Effector memory CD8-positive, alpha-beta T cell (primary cell): ENCODE data around the gene GPC3.

Experiments
- ATAC-seq: fragments of 150-1000 bp; cut with Tn5 transposase; replicated peaks from 2 replicates; pipeline ENCODE4 v1.10.0; 2021; ENCODE audit warnings: mild to moderate bottlenecking, moderate library complexity
- DNase-seq, 3 experiments: peaks; one replicate each; pipeline ENCODE4 v3.0.0; 2021
- H3K27ac Mint-ChIP-seq, 2 donors: one replicate each; pipeline ENCODE4 v1.8.0; 2022; ENCODE audit warnings: mild to moderate bottlenecking in 2 of 2, mixed read lengths in 2 of 2, moderate library complexity in 2 of 2
- H3K27me3 Mint-ChIP-seq, 2 donors: one replicate each; pipeline ENCODE4 v1.8.0; 2022; ENCODE audit warnings: mixed read lengths in 2 of 2
- H3K36me3 Mint-ChIP-seq: one replicate; pipeline ENCODE4 v1.8.0; 2022; ENCODE audit warnings: mild to moderate bottlenecking, moderate library complexity, mixed read lengths; ENCODE audit not compliant: insufficient read depth
- H3K4me1 Mint-ChIP-seq, 2 donors: one replicate each; pipeline ENCODE4 v1.8.0; 2022; ENCODE audit warnings: low read depth in 2 of 2, mixed read lengths in 2 of 2
- H3K4me3 Mint-ChIP-seq, 2 donors: one replicate each; pipeline ENCODE4 v1.8.0; 2022; ENCODE audit warnings: mild to moderate bottlenecking in 2 of 2, mixed read lengths in 2 of 2, moderate library complexity in 2 of 2
- H3K9me3 Mint-ChIP-seq, 2 donors: one replicate each; pipeline ENCODE4 v1.8.0; 2022; ENCODE audit warnings: mixed read lengths in 2 of 2

Gene GPC3

GRCh38 chrX:133661962-133662839 lies 323.2 kb downstream of the GPC3 start:
- Mint-ChIP-seq H3K4me3 (no peak overlapping the region), H3K27ac (no peak overlapping the region), H3K36me3 (no peaks in the 10 kb centered on the region), H3K27me3 (peaks cover 0 to 8% of the 10 kb centered on the region in 2 donors), H3K9me3 (peaks cover 0 to 1% of the 10 kb centered on the region in 2 donors), H3K4me1 (no peaks in the 10 kb centered on the region)
- DNase-seq (no peak), ATAC-seq (no peak)

- H3K4me1 Mint-ChIP-seq, result no peaks in the 10 kb centered on the region
- DNase-seq (no peak), ATAC-seq (no peak)
- no peaks in the 10 kb centered on the region for H3K36me3 Mint-ChIP-seq
- no peak overlapping the region for H3K4me3 Mint-ChIP-seq
- no peak overlapping the region for H3K27ac Mint-ChIP-seq
- peaks cover 0 to 1% of the 10 kb centered on the region in 2 donors for H3K9me3 Mint-ChIP-seq
- H3K27me3 Mint-ChIP-seq, result peaks cover 0 to 8% of the 10 kb centered on the region in 2 donors
Observed at GRCh38 chrX:133660281-133660680, 325.1 kb downstream of the GPC3 start.

- Mint-ChIP-seq H3K4me3 (no peak overlapping the region), H3K27me3 (peaks cover 0 to 8% of the 10 kb centered on the region in 2 donors), H3K9me3 (peaks cover 0 to 1% of the 10 kb centered on the region in 2 donors), H3K36me3 (no peaks in the 10 kb centered on the region), H3K27ac (no peak overlapping the region), H3K4me1 (no peaks in the 10 kb centered on the region)
- no peak for DNase-seq
- ATAC-seq, result no peak
Observed at GRCh38 chrX:133658293-133658911, 327.0 kb downstream of the GPC3 start.

GRCh38 chrX:133655275-133656265 lies 329.8 kb downstream of the GPC3 start:
- no peaks in the 10 kb centered on the region for H3K36me3 Mint-ChIP-seq
- H3K27ac Mint-ChIP-seq, result no peak overlapping the region
- H3K27me3 Mint-ChIP-seq, result peaks cover 0 to 8% of the 10 kb centered on the region in 2 donors
- DNase-seq (no peak), ATAC-seq (no peak)
- no peaks in the 10 kb centered on the region for H3K4me1 Mint-ChIP-seq
- H3K4me3 Mint-ChIP-seq, result no peak overlapping the region
- no peaks in the 10 kb centered on the region for H3K9me3 Mint-ChIP-seq

- H3K27ac Mint-ChIP-seq, result no peak overlapping the region
- no peak for ATAC-seq
- H3K9me3 Mint-ChIP-seq, result no peaks in the 10 kb centered on the region
- no peaks in the 10 kb centered on the region for H3K4me1 Mint-ChIP-seq
- H3K4me3 Mint-ChIP-seq, result no peak overlapping the region
- H3K27me3 Mint-ChIP-seq, result peaks cover 0 to 8% of the 10 kb centered on the region in 2 donors
- no peaks in the 10 kb centered on the region for H3K36me3 Mint-ChIP-seq
- no peak for DNase-seq
Observed at GRCh38 chrX:133654811-133655210, 330.6 kb downstream of the GPC3 start.

GRCh38 chrX:133653358-133653757 lies 332.0 kb downstream of the GPC3 start:
- H3K9me3 Mint-ChIP-seq, result no peaks in the 10 kb centered on the region
- no peak for ATAC-seq
- no peak for DNase-seq

GRCh38 chrX:133652185-133652584 lies 333.2 kb downstream of the GPC3 start:
- DNase-seq (no peak), ATAC-seq (no peak)
- Mint-ChIP-seq H3K4me1 (no peaks in the 10 kb centered on the region), H3K4me3 (no peak overlapping the region), H3K27ac (no peak overlapping the region), H3K36me3 (no peaks in the 10 kb centered on the region), H3K9me3 (no peaks in the 10 kb centered on the region), H3K27me3 (no peaks in the 10 kb centered on the region)

More at GRCh38 chrX:133653358-133653757, 332.0 kb downstream of the GPC3 start:
- no peak overlapping the region for H3K4me3 Mint-ChIP-seq
- H3K36me3 Mint-ChIP-seq, result no peaks in the 10 kb centered on the region
- H3K27ac Mint-ChIP-seq, result no peak overlapping the region
- H3K4me1 Mint-ChIP-seq, result no peaks in the 10 kb centered on the region
- H3K27me3 Mint-ChIP-seq, result no peaks in the 10 kb centered on the region

GRCh38 chrX:133650239-133650638 lies 335.2 kb downstream of the GPC3 start:
- no peaks in the 10 kb centered on the region for H3K9me3 Mint-ChIP-seq
- H3K36me3 Mint-ChIP-seq, result no peaks in the 10 kb centered on the region
- no peak overlapping the region for H3K27ac Mint-ChIP-seq
- no peaks in the 10 kb centered on the region for H3K4me1 Mint-ChIP-seq
- DNase-seq (no peak), ATAC-seq (no peak)
- no peaks in the 10 kb centered on the region for H3K27me3 Mint-ChIP-seq
- H3K4me3 Mint-ChIP-seq, result no peak overlapping the region

- Mint-ChIP-seq H3K36me3 (no peaks in the 10 kb centered on the region), H3K27ac (no peak overlapping the region), H3K27me3 (no peaks in the 10 kb centered on the region), H3K9me3 (no peaks in the 10 kb centered on the region), H3K4me1 (no peaks in the 10 kb centered on the region), H3K4me3 (no peak overlapping the region)
- DNase-seq, result no peak
- no peak for ATAC-seq
Observed at GRCh38 chrX:133649651-133650050, 335.7 kb downstream of the GPC3 start.

- H3K27me3 Mint-ChIP-seq, result no peaks in the 10 kb centered on the region
Observed at GRCh38 chrX:133648594-133648993, 336.8 kb downstream of the GPC3 start.

GRCh38 chrX:133646719-133647116 lies 338.7 kb downstream of the GPC3 start:
- no peaks in the 10 kb centered on the region for H3K27me3 Mint-ChIP-seq
- ATAC-seq (no peak), DNase-seq (no peak)
- H3K4me3 Mint-ChIP-seq, result no peak overlapping the region
- no peaks in the 10 kb centered on the region for H3K9me3 Mint-ChIP-seq
- no peaks in the 10 kb centered on the region for H3K36me3 Mint-ChIP-seq
- no peaks in the 10 kb centered on the region for H3K4me1 Mint-ChIP-seq
- no peak overlapping the region for H3K27ac Mint-ChIP-seq

More at GRCh38 chrX:133648594-133648993, 336.8 kb downstream of the GPC3 start:
- no peaks in the 10 kb centered on the region for H3K9me3 Mint-ChIP-seq
- no peak overlapping the region for H3K4me3 Mint-ChIP-seq
- no peak for ATAC-seq
- no peaks in the 10 kb centered on the region for H3K36me3 Mint-ChIP-seq
- no peak for DNase-seq
- H3K4me1 Mint-ChIP-seq, result no peaks in the 10 kb centered on the region
- no peak overlapping the region for H3K27ac Mint-ChIP-seq

- ATAC-seq (no peak), DNase-seq (no peak)
- Mint-ChIP-seq H3K9me3 (no peaks in the 10 kb centered on the region), H3K4me3 (no peak overlapping the region), H3K27me3 (no peaks in the 10 kb centered on the region), H3K27ac (no peak overlapping the region), H3K4me1 (no peaks in the 10 kb centered on the region), H3K36me3 (no peaks in the 10 kb centered on the region)
Observed at GRCh38 chrX:133645977-133646718, 339.2 kb downstream of the GPC3 start.

GRCh38 chrX:133645256-133645655 lies 340.1 kb downstream of the GPC3 start:
- no peak for DNase-seq
- Mint-ChIP-seq H3K9me3 (no peaks in the 10 kb centered on the region), H3K27ac (no peak overlapping the region), H3K36me3 (no peaks in the 10 kb centered on the region), H3K4me3 (no peak overlapping the region), H3K4me1 (no peaks in the 10 kb centered on the region), H3K27me3 (no peaks in the 10 kb centered on the region)
- no peak for ATAC-seq
